Loucy (cell line): ENCODE data around the gene RUVBL2.

Source experiments
- EZH2phosphoT487 ChIP-seq: fragments of 200-600 bp; IDR thresholded peaks from 2 replicates; pipeline ENCODE4 v1.6.1; 2018; ENCODE audit warnings: antibody characterized with exemption, mild to moderate bottlenecking, moderate library complexity, borderline replicate concordance
- TF ChIP-seq, protein P1 (sequence below): fragments of 200-600 bp; sonication (generic); conservative IDR thresholded peaks from 2 replicates; pipeline ENCODE4 v1.5.1; 2014; ENCODE audit warnings: mild to moderate bottlenecking, antibody characterized with exemption, low read length

DNA sequence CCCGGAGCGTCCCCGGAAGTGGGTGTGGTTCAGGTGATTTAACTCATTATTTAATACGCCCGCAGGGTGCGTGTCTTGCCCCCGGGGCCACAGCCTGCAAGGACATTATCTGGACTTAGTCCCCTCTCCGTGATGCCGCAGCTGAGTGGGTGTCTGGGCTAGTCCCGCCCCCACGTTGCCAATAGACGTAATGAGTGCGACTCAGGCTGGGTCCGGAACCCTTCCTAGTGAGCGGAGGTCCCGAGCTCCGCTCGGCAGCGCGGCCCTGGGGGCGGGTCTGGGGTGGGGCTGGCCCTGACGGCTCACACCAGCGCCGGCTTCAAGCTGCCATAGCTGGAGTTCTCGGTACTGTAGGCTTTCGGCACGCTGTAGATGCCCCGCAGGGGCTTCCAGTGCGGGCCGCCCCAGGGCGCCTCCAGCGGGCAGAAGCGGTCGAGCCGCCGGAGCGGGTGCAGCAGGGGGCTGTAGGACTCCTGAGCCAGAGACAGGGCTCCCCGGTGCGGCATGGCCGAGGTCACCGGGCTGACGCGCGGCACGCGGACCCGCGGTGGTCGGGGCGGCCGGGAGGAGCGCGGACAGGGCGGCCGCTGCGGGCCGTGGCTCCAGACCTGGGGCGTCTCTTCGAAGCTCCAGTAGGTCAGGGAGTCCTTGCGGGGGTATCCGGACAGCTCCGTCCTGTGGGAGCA is 24.1 kb downstream of the RUVBL2 start:
- TF ChIP-seq, protein P1, sequence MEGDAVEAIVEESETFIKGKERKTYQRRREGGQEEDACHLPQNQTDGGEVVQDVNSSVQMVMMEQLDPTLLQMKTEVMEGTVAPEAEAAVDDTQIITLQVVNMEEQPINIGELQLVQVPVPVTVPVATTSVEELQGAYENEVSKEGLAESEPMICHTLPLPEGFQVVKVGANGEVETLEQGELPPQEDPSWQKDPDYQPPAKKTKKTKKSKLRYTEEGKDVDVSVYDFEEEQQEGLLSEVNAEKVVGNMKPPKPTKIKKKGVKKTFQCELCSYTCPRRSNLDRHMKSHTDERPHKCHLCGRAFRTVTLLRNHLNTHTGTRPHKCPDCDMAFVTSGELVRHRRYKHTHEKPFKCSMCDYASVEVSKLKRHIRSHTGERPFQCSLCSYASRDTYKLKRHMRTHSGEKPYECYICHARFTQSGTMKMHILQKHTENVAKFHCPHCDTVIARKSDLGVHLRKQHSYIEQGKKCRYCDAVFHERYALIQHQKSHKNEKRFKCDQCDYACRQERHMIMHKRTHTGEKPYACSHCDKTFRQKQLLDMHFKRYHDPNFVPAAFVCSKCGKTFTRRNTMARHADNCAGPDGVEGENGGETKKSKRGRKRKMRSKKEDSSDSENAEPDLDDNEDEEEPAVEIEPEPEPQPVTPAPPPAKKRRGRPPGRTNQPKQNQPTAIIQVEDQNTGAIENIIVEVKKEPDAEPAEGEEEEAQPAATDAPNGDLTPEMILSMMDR: no peak; the same call in 1 of the 2 replicates
- TF ChIP-seq EZH2phosphoT487: no peak
